ENCODE results near the gene CCR6.

CCR6 gene

DNA sequence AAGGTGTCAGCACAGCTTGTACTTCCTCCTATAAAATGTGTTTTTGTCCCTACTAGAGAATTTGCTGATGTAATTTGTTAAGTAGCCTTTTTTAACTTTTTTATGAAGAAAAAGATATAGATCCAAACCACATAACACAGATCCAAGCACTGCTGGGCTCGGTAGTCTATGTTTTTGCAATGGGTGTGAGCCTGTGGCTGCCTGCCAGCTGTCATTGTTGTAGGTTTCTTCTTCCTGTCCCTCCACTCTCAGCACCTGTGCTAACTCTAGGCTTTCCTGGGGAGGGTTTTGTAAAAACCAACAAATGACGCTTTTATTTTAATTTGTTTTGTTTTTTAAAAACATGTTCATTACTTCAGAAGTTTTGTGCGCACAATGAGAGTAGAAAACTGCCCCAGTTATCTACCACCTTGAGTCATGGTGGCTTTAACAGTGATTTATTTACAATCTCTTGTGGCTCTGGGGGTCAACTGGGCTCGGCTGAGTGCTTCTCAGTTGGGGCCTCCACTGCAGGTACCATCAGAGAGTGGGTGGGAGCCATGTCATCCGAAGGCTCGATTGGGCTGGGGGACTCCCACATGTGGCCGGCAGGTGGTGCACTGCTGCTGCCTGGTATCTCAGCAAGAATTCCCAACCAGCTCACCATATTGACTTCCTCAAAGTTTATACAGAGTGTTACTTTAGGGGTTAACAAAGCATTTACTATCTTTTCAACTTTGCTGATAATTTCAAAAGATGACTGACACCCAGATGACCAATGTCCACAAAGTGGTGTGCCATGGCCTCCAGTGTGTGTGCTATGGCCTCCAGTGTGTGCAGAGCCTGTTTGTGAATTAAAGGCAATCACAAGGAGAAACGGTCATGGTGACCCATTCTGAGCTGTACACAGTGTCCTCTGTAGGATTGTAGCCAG lies 3.0 kb upstream of the CCR6 start:
- no peak for DNase-seq (ENCODE audit: low read depth in 2 of 2, low spot score in 1 of 2)

DNA sequence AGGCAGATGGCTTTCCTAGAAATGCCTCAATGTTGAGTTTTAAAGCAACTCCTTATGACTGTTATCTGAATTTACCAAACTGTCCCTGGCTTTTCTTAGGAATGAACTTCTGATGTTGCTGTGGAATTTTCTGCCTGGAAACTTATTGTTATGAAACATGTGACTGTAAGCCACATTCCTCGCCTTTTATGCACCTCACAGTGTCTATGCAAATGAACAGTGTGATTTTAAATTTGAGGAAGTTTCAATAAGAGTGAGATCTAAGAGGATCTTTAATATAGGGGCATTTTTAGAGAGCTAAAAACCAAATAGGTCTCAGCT lies 2.4 kb upstream of the CCR6 start:
- DNase-seq (ENCODE audit: low read depth in 2 of 2, low spot score in 1 of 2) = no peak

- no peak for DNase-seq (ENCODE audit: low read depth in 2 of 2, low spot score in 1 of 2)
Observed at GRCh38 chr6:167121335-167121841, 1.5 kb upstream of the CCR6 start.

DNA sequence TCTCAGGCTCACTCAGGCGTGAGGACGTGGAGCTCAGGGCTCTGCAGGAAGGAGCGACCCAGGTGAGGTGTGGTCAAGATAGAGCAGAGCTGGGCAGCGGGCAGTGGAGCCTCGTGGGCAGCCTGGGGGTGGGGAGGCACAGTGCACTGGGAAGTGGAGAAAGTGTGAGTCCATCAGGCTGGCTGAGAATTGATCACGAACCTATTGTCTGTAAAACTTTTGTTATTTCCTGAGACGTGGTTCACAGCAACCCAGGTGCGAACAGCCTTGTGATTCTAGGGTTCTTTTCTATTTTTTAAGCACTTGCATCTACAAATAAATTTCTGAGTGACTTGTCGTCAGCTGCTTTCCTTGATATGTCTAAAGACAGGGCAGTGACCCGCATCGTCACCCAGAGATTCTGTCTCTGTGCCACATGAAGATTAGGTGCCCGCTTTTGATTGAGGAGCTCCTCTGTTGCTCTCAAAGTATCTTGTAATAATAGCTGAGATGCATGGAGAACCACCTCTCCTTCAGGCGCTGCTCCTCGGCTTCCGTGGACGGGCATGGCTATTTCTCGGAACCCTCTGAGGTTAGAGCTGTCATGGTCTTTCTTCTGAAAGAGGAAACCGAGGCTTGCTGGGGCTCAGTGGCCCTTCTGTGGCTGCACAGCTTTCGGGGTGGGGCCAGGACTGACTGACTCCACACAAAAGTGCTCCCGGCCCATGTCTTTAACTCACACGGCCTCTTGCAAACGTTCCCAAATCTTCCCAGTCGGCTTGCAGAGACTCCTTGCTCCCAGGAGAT lies 662 bp upstream of the CCR6 start:
- no peak for DNase-seq (ENCODE audit: low read depth in 2 of 2, low spot score in 1 of 2)

- DNase-seq (ENCODE audit: low read depth in 2 of 2, low spot score in 1 of 2) = no peak
Observed at GRCh38 chr6:167124753-167125152, 1.9 kb downstream of the CCR6 start.

GRCh38 chr6:167125410-167125809 lies 2.5 kb downstream of the CCR6 start:
- DNase-seq (ENCODE audit: low read depth in 2 of 2, low spot score in 1 of 2) = no peak

DNA sequence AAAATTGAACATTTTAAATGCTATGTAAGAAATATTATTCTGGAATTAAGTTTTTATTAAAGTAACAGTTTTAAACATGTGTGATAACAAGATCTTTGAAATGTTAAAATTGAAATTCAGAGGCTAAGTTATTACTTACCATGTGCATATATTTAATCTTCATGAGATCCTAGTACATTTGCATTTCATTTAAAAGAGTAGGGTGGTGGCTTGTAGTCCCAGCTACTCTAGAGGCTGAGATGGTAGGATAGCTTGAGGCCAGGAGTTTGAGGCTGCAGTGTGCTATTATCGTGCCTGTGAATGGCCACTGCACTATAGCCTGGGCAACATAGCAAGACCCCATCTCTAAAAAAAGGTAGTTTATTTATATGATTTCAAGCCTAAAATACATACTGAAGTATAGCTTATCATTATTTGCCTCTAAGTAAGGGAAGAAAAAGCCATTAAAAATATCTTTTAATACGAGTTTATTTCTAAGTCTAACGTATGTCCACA lies 3.0 kb downstream of the CCR6 start:
- DNase-seq (ENCODE audit: low read depth in 2 of 2, low spot score in 1 of 2) = no peak

- DNase-seq (ENCODE audit: low read depth in 2 of 2, low spot score in 1 of 2) = no peak
Observed at GRCh38 chr6:167127785-167128531, 5.1 kb downstream of the CCR6 start.

GRCh38 chr6:167129159-167129558 lies 6.3 kb downstream of the CCR6 start:
- DNase-seq (ENCODE audit: low read depth in 2 of 2, low spot score in 1 of 2) = no peak

- DNase-seq (ENCODE audit: low read depth in 2 of 2, low spot score in 1 of 2) = no peak
Observed at GRCh38 chr6:167129562-167129961, 6.7 kb downstream of the CCR6 start.

DNA sequence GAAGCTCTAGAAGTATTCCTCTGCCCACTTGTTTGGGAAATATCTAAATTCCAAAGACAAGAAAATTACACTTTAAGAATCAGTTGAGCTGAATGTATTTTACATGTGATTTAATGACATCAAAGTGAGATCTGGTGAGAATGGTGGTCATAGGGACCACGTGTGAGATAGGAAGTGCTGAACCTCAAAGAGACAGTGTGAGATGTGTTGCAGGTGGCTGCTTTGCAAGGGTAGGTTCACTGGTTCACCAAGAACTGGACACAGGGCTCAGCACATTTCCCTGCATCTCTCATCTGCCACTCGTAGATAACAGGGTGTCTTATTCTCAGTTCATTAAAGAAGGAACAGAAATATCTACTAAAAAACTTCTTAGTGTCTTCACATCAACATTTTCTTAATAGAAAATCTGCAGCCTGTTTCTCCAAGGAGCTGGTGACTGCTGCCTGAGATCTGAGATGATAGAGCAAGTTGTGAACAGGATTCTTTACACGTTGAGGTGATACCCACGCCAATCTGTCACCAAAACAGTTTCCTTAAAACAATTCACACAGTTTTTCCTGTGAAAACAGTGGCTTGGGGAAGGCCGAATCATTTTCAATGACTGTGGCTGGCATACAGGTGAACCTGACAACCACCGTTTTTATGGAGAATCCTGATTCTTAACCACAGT lies 7.2 kb downstream of the CCR6 start:
- no peak for DNase-seq (ENCODE audit: low read depth in 2 of 2, low spot score in 1 of 2)

GRCh38 chr6:167130712-167131684 lies 8.1 kb downstream of the CCR6 start:
- DNase-seq (ENCODE audit: low read depth in 2 of 2, low spot score in 1 of 2) = no peak

GRCh38 chr6:167134448-167135328 lies 11.8 kb downstream of the CCR6 start:
- no peak for DNase-seq (ENCODE audit: low read depth in 2 of 2, low spot score in 1 of 2)

GRCh38 chr6:167136376-167136775 lies 13.5 kb downstream of the CCR6 start:
- DNase-seq (ENCODE audit: low read depth in 2 of 2, low spot score in 1 of 2) = no peak

DNA sequence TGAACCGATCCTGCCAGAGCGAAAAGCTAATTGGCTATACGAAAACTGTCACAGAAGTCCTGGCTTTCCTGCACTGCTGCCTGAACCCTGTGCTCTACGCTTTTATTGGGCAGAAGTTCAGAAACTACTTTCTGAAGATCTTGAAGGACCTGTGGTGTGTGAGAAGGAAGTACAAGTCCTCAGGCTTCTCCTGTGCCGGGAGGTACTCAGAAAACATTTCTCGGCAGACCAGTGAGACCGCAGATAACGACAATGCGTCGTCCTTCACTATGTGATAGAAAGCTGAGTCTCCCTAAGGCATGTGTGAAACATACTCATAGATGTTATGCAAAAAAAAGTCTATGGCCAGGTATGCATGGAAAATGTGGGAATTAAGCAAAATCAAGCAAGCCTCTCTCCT lies 14.2 kb downstream of the CCR6 start:
- no peak for DNase-seq (ENCODE audit: low read depth in 2 of 2, low spot score in 1 of 2)

- no peak for DNase-seq (ENCODE audit: low read depth in 2 of 2, low spot score in 1 of 2)
Observed at GRCh38 chr6:167137881-167138280, 15.0 kb downstream of the CCR6 start.

DNA sequence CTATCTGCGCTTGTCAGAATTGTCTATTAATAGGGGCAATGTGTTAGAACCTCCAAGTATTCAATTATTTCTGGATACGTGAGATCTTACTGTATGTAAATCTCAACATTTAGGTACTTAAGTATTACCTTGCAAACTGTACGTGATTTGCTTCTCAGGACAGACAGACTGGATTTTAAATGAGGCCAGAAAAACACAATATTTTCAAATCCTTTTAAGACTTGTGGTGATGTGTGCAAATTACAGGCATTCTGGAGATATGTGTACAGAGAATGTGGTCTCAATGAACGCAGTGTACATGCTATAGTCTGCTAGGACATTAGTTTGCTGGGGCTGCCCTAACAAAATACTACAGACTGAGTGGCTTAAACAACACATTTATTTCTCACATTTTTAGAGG lies 16.9 kb downstream of the CCR6 start:
- DNase-seq (ENCODE audit: low read depth in 2 of 2, low spot score in 1 of 2) = no peak

DNA sequence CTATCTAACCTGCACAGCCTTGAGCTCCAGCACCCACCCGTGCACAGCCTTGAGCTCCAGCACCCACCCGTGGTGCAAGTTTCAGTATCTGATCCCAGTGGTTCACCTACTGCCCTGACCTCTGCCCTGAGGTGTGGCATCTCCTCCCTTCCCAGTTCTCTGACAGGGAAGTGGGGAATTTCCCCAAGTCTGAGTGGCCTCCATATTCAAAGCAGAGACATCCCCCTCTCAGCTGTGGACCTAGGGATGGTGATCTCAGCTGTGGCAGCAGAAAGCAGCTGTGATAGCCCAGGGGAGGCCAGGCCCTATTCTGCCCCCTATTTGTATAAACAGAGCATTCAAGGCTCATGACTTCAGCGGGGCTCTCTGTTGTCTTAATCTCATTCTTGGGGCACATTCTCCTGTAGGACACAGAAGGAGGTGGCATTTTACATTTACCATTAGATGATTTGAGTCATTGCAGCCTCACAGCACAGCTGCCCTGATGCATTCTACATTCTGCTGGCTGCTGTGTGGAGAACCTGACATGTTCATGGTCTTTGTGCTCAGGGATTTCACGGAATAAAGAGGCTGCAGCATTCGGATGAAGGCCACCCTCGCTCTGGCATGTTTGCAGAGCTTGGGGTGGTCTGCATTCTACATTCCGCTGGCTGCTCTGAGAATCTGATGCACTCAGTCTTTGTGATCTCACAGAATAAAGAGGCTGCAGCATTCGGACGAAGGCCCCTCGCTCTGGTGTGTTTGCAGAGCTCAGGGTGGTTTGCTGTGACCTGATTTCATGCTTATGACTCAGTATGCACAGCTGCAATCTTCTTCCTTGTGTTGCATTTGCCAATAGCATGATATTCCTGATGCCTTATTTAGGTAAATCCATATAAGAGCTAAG lies 17.9 kb downstream of the CCR6 start:
- no peak for DNase-seq (ENCODE audit: low read depth in 2 of 2, low spot score in 1 of 2)

All from stimulated activated CD8-positive, alpha-beta memory T cell treated with anti-CD3 and anti-CD28 coated beads, Interleukin-4, amount 100 ng/mL, for 1 hour (primary cell).